ENCODE results near the gene ZC3H7B.
A peak's percentile ranks its signal among the peaks of the same experiment; 100 is the strongest.

Gene ZC3H7B

DNA sequence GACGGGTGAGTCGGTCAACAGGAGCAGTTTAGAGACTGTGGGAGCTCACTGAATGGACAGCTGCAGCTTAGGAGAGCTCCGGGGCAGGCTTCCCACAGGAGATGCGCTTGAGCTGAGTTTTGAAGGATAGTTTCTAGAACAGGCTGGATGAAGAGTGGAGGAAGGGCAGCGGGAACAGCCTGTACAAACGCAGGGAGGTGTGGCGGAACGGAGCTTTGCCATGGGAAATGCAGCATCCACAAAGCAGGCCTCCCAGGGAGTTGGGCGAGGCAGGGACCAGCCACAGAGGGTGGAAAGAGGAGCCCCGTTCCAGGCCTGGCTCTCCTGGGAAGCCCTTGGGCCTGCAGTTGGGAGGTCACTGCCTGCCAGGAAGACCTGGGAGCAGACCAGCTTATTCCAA, 53.7 kb downstream of the ZC3H7B start:
- no peak for DNase-seq (ENCODE audit: low read depth)

GRCh38 chr22:41355895-41356294, 54.6 kb downstream of the ZC3H7B start:
- DNase-seq (ENCODE audit: low read depth): no peak

GRCh38 chr22:41356430-41357028, 55.2 kb downstream of the ZC3H7B start:
- DNase-seq (ENCODE audit: low read depth): no peak

DNA sequence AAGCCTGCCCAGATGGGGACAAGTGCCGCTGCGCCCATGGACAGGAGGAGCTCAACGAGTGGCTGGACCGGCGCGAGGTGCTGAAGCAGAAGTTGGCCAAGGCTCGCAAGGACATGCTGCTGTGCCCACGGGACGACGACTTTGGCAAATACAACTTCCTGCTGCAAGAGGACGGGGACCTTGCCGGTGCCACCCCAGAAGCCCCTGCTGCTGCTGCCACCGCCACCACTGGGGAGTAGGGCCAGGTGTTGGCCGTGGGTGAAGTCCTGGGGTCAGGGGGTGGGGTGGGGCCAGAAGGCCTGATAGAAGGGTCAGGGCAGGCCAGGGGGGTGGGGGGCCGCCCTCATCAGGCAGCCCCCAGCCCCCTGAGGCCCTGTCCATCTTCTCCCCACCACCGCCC, 55.9 kb downstream of the ZC3H7B start:
- DNase-seq (ENCODE audit: low read depth): no peak

- no peak for DNase-seq (ENCODE audit: low read depth)
These were observed 57.6 kb downstream of the ZC3H7B start for GRCh38 chr22:41358927-41359326.

GRCh38 chr22:41359376-41359775, 58.1 kb downstream of the ZC3H7B start:
- no peak for DNase-seq (ENCODE audit: low read depth)

DNA sequence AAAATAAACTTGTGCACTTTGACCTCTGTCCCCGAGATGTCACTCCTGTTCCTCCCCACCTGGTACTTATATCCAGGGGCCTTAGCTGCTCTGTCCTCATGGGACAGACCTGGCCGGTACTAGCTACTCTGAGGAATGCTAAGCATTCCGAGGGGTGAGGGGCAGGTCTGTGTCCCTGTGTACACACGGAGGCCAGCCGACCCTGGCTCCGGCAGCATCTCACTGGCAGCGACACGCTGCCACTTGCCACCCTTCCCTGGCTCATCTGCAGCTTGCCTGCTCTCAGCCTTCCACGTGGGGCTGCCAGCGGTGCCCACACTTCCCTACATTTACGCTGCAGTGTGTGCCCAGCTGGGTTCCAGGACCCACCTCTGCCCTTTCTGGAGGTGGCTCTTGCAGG, 58.8 kb downstream of the ZC3H7B start:
- DNase-seq (ENCODE audit: low read depth): no peak

DNA sequence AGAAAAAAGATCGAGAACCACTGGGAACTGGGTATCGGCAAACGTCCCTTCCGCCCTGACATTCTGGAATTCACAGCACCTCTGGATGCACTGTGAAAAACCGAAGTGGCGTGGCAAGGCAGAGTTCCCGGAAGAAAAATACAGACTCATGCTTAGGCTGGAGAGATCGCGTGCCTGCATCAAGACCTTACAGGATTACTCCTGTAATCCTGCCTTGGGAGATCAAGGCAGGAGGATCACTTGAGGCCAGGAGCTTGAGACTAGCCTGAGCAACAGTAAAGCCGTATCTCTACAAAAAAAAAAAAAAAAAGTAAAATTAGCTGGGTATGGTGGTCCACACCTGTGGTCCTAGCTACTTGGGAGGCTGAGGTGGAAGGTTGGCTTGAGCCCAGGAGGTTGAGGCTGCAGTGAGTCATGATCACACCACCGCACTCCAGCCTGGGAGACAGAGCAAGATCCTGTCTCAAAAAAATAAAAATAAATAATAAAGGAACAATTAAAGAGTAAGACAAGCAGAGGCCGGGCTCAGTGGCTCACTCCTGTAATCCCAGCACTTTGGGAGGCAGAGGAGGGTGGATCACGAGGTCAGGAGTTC, 60.5 kb downstream of the ZC3H7B start:
- DNase-seq (ENCODE audit: low read depth): peak; percentile 50

- DNase-seq (ENCODE audit: low read depth): no peak
These were observed 61.3 kb downstream of the ZC3H7B start for GRCh38 chr22:41362615-41363014.

DNA sequence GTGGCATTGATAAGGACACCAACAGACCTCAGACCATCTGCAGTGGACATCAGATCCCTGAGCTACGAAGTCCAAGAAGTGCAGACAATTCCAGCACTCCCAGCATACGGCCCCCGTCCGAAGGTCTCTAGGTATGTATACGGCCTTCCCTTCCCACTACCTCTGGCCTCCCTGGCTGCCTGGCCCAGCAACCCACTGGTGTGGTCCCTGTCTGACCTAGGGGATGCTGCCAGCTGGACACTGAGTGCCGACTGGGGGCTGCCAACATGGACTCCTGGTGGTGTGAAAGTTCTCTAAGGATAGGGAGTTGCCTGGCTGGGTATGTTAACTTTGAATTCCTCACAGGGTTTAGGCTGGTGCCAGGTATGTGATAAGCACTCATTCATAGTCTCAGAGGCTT, 62.9 kb downstream of the ZC3H7B start:
- no peak for DNase-seq (ENCODE audit: low read depth)

- DNase-seq (ENCODE audit: low read depth): no peak
These were observed 63.6 kb downstream of the ZC3H7B start for GRCh38 chr22:41364955-41365354.

DNA sequence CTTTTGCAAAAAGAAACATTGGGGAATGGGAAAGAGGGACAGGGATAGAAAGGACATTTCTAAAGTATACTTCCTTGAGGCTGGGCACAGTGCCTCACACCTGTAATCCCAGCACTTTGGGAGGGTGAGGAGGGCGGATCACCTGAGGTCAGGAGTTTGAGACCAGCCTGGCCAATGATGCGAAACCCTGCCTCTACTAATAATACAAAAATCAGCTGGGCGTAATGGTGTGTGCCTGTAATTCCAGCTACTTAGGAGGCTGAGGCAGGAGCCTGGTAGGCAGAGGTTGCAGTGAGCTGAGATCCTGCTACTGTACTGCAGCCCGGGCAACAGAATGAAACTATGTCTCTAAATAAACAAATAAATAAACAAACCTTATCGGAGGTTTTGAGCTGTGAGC, 64.1 kb downstream of the ZC3H7B start:
- DNase-seq (ENCODE audit: low read depth): no peak

- DNase-seq (ENCODE audit: low read depth): no peak
These were observed 65.2 kb downstream of the ZC3H7B start for GRCh38 chr22:41366323-41367029.

GRCh38 chr22:41367039-41367679, 65.8 kb downstream of the ZC3H7B start:
- peak; percentile 97 for DNase-seq (ENCODE audit: low read depth)

GRCh38 chr22:41367680-41368542, 66.6 kb downstream of the ZC3H7B start:
- DNase-seq (ENCODE audit: low read depth): peak; percentile 67

- no peak for DNase-seq (ENCODE audit: low read depth)
These were observed 67.5 kb downstream of the ZC3H7B start for GRCh38 chr22:41368543-41369423.

DNA sequence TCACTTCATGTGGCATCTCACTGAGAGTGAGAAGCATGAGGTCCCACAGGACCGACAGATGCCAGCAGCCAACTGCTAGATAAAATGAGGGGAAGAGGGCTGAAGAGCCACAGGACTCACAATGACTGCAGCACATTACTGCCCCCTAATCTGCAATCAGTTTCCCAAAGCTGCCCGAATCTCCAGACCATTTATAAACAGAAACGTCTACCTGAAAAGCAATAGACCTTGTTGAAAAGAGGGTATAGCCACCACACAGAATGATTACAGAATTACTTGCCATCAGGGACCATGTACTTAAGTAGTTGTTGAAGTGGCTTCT, 68.1 kb downstream of the ZC3H7B start:
- no peak for DNase-seq (ENCODE audit: low read depth)

DNA sequence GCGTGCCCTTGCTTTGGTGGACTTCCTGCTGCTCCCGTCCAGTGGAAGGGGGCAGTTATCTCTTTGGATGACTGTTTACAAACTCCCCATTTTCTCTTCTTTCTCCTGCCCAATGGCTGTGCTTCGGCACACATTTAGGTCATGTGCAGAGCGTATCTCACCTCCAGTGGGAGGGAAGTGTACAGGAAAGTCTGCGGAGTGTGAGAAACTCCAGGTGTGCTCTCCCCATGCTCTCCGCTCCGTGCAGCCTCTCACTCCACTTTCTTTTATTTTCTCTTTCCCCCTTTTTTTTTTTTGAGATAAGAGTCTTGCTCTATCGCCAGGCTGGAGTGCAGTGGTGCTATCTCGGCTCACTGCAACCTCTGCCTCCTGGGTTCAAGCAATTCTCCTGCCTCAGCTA, 68.5 kb downstream of the ZC3H7B start:
- no peak for DNase-seq (ENCODE audit: low read depth)

DNA sequence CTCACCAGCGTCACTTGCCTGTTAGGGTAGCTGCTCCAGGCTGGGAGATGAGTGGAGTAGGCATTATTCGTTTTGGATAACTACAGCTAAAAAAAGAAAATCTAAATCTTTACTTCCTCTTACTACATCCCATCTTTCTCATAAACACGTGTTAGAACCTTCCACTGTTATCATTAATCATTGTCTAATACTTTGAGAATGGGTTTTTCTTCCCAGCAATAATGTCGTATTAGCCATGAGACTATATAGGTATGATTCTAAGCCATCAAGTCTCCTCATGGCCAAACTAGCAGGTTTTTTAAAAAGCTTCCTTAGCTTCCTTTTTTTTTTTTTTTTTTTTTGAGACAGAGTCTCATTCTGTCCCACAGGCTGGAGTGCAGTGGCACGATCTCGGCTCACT, 76.5 kb downstream of the ZC3H7B start:
- no peak for DNase-seq (ENCODE audit: low read depth)

DNA sequence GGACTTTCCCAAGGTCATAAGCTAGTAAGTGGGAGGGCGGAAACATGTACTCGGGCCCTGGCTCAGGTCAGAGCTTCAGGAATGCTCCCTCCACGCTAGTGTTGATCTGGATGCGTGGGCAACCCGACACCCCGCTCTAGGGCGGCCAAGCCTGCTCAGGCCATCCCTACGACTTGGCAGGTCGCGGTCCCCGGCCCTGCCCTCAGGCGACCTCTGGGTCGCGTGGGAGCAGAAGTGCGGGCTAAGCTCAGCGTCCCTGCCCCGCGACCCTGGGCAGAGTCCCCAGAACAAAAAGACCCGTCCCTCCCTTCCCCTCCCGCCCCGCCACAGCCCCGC, 79.6 kb downstream of the ZC3H7B start:
- DNase-seq (ENCODE audit: low read depth): peak; percentile 96

DNA sequence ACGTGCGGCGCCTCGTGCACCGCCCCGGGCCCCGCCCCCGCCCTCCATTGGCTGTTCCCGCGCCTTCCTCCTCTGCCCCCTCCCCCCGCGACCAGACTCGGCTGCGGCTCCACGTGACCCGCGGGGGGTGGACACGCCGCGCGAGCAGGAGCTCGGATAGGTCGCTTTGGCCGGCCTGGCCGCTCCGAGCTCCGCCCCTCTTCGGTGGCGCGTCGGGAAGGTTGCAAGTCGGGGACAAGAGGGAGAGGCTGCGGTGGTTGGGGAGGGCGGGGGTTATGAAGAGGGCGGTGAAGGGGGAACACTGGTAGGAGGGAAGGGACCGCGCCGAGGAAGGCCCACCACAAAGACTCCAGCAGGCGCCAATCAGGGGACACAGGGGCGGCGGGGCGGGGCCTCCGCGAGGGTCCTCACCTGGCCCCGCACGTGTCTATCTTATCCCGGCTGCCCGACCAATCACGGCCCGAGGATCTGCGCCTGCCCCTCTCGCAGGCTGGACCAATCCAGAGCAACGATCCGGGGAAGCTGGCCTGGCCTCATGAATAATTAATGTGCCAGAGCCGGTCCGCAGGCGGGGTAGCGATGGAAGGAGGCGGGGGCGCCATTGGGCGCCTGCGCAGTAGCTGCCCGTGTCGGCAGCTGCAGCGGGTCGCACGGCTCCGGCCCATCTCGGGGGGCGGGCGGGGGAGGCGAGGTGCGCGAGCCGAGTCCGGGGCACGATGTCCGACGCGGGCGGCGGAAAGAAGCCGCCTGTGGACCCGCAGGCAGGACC, 80.2 kb downstream of the ZC3H7B start, which contains the start of gene TEF:
TSS of gene TEF (plus strand) at position 614 of the 769 bp plus-strand sequence. CDS start at position 717, 103 bp downstream.
- DNase-seq (ENCODE audit: low read depth): peak; percentile 99
